ENCODE measurements around the gene NMT1. TPM values are rescaled to one million over a fixed set of nuclear protein-coding genes. Genes with fewer than 3 reads are reported as not detected.
A peak's percentile ranks its signal among the peaks of the same experiment; 100 is the strongest.

The NMT1 gene
- total and polyA plus RNA-seq, 2 of the 13 experiments (the other 11 are each of a cell fraction or from before 2014, with no cell fraction given) = 75.7 to 142 TPM

DNA sequence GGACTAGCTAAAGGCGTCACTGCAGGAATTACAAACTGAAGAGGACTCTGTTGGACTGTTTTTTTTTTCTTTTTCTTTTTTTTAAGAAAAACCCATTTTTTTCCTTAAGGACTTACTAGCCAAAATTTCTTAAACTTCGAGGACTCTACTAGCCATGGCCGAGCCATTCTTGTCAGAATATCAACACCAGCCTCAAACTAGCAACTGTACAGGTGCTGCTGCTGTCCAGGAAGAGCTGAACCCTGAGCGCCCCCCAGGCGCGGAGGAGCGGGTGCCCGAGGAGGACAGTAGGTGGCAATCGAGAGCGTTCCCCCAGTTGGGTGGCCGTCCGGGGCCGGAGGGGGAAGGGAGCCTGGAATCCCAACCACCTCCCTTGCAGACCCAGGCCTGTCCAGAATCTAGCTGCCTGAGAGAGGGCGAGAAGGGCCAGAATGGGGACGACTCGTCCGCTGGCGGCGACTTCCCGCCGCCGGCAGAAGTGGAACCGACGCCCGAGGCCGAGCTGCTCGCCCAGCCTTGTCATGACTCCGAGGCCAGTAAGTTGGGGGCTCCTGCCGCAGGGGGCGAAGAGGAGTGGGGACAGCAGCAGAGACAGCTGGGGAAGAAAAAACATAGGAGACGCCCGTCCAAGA lies 88.0 kb downstream of the NMT1 start (continued):
- TF ChIP-seq, protein P1, sequence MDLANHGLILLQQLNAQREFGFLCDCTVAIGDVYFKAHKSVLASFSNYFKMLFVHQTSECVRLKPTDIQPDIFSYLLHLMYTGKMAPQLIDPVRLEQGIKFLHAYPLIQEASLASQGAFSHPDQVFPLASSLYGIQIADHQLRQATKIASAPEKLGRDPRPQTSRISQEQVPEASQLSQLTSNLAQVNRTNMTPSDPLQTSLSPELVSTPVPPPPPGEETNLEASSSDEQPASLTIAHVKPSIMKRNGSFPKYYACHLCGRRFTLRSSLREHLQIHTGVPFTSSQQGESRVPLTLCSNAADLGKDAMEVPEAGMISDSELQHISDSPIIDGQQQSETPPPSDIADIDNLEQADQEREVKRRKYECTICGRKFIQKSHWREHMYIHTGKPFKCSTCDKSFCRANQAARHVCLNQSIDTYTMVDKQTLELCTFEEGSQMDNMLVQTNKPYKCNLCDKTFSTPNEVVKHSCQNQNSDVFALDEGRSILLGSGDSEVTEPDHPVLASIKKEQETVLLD (CRISPR knock-in tag; IDR thresholded peaks at IDR 0.05; ENCODE audit: low read depth) = 0 out of 2 replicates have a peak, but pooled peaks have one; percentile 6
- TF ChIP-seq, protein P2, sequence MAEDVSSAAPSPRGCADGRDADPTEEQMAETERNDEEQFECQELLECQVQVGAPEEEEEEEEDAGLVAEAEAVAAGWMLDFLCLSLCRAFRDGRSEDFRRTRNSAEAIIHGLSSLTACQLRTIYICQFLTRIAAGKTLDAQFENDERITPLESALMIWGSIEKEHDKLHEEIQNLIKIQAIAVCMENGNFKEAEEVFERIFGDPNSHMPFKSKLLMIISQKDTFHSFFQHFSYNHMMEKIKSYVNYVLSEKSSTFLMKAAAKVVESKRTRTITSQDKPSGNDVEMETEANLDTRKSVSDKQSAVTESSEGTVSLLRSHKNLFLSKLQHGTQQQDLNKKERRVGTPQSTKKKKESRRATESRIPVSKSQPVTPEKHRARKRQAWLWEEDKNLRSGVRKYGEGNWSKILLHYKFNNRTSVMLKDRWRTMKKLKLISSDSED (CRISPR knock-in tag; IDR thresholded peaks at IDR 0.05) = no peak
- TF ChIP-seq ZNF619 (CRISPR knock-in tag; IDR thresholded peaks at IDR 0.05) = peak; percentile 23; the same call in 1 of the 2 replicates
- TF ChIP-seq, protein P3, sequence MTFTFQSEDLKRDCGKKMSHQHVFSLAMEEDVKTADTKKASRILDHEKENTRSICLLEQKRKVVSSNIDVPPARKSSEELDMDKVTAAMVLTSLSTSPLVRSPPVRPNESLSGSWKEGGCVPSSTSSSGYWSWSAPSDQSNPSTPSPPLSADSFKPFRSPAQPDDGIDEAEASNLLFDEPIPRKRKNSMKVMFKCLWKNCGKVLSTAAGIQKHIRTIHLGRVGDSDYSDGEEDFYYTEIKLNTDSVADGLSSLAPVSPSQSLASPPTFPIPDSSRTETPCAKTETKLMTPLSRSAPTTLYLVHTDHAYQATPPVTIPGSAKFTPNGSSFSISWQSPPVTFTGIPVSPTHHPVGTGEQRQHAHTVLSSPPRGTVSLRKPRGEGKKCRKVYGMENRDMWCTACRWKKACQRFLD (CRISPR knock-in tag; IDR thresholded peaks at IDR 0.05; ENCODE audit: borderline replicate concordance) = no peak
- peak; percentile 80 for TF ChIP-seq SAP130 (CRISPR knock-in tag; IDR thresholded peaks at IDR 0.05; ENCODE audit: low read depth)
- peak; percentile 2; the same call in 1 of the 2 replicates for TF ChIP-seq PRMT3 (CRISPR knock-in tag; IDR thresholded peaks at IDR 0.05; ENCODE audit: borderline replicate concordance, low read depth)
- TF ChIP-seq, protein P4, sequence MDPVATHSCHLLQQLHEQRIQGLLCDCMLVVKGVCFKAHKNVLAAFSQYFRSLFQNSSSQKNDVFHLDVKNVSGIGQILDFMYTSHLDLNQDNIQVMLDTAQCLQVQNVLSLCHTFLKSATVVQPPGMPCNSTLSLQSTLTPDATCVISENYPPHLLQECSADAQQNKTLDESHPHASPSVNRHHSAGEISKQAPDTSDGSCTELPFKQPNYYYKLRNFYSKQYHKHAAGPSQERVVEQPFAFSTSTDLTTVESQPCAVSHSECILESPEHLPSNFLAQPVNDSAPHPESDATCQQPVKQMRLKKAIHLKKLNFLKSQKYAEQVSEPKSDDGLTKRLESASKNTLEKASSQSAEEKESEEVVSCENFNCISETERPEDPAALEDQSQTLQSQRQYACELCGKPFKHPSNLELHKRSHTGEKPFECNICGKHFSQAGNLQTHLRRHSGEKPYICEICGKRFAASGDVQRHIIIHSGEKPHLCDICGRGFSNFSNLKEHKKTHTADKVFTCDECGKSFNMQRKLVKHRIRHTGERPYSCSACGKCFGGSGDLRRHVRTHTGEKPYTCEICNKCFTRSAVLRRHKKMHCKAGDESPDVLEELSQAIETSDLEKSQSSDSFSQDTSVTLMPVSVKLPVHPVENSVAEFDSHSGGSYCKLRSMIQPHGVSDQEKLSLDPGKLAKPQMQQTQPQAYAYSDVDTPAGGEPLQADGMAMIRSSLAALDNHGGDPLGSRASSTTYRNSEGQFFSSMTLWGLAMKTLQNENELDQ (CRISPR knock-in tag; IDR thresholded peaks at IDR 0.05; ENCODE audit: borderline replicate concordance) = 0 out of 2 replicates have a peak, but pooled peaks have one; percentile 44
- TF ChIP-seq, protein P5, sequence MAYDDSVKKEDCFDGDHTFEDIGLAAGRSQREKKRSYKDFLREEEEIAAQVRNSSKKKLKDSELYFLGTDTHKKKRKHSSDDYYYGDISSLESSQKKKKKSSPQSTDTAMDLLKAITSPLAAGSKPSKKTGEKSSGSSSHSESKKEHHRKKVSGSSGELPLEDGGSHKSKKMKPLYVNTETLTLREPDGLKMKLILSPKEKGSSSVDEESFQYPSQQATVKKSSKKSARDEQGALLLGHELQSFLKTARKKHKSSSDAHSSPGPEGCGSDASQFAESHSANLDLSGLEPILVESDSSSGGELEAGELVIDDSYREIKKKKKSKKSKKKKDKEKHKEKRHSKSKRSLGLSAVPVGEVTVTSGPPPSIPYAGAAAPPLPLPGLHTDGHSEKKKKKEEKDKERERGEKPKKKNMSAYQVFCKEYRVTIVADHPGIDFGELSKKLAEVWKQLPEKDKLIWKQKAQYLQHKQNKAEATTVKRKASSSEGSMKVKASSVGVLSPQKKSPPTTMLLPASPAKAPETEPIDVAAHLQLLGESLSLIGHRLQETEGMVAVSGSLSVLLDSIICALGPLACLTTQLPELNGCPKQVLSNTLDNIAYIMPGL (CRISPR knock-in tag; IDR thresholded peaks at IDR 0.05; ENCODE audit: borderline replicate concordance in 1 of 2, low read depth in 1 of 2) = peak; percentile 99 to 100
- 0 out of 2 replicates have a peak, but pooled peaks have one; percentile 45 for TF ChIP-seq ZC3H13 (CRISPR knock-in tag; IDR thresholded peaks at IDR 0.05)
- TF ChIP-seq MATR3 (CRISPR knock-in tag; IDR thresholded peaks at IDR 0.05) = no peak
- TF ChIP-seq, protein P6, sequence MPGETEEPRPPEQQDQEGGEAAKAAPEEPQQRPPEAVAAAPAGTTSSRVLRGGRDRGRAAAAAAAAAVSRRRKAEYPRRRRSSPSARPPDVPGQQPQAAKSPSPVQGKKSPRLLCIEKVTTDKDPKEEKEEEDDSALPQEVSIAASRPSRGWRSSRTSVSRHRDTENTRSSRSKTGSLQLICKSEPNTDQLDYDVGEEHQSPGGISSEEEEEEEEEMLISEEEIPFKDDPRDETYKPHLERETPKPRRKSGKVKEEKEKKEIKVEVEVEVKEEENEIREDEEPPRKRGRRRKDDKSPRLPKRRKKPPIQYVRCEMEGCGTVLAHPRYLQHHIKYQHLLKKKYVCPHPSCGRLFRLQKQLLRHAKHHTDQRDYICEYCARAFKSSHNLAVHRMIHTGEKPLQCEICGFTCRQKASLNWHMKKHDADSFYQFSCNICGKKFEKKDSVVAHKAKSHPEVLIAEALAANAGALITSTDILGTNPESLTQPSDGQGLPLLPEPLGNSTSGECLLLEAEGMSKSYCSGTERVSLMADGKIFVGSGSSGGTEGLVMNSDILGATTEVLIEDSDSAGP (CRISPR knock-in tag; IDR thresholded peaks at IDR 0.05; ENCODE audit: borderline replicate concordance) = peak; percentile 20
- TF ChIP-seq ZNF451 (CRISPR knock-in tag; IDR thresholded peaks at IDR 0.05) = peak; percentile 87; the same call in 1 of the 2 replicates
- peak; percentile 48 for TF ChIP-seq ETV5 (CRISPR knock-in tag; IDR thresholded peaks at IDR 0.05; ENCODE audit: borderline replicate concordance)
- TF ChIP-seq ZNF124 (CRISPR knock-in tag; IDR thresholded peaks at IDR 0.05) = no peak; the same call in 1 of the 2 replicates
- peak; percentile 37; the same call in 1 of the 2 replicates for TF ChIP-seq ZNF350 (CRISPR knock-in tag; IDR thresholded peaks at IDR 0.05; ENCODE audit: borderline replicate concordance, low read depth)
- TF ChIP-seq, protein P7, sequence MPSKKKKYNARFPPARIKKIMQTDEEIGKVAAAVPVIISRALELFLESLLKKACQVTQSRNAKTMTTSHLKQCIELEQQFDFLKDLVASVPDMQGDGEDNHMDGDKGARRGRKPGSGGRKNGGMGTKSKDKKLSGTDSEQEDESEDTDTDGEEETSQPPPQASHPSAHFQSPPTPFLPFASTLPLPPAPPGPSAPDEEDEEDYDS (CRISPR knock-in tag; IDR thresholded peaks at IDR 0.05) = peak; percentile 74

All from HepG2 (cell line).